NCI-H524 treated with DMSO at 0.1 percent for 48 hours (cell line): ENCODE results near the gene IDH2.

Experiments used
- DNase-seq: peaks from one replicate; lab custom pipeline; 2025; lab: John Stamatoyannopoulos, UW

The IDH2 gene

DNA sequence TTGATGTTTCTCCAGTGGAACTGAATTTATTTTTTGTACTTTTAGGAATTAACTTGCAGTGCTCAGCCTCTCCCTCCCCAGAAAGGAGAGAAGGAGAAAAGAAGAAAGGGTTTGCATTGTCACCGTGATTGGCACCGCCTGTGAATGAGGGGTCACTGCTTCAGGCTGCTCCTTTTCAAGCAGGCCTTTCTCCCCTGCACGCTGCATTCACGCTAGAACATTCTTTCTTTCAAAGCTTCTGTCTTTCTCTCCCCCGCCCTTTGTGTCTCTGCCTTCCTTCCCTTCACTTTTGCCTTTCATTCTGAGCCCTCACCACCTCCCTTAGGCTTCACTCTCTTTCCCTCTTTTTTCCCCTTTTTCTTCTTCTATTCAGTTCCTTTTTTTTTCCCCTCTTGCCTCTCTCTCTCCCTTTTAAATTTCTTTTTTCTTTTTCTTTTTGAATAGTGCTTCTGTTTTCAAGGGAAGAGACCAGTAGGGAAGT lies 58.7 kb downstream of the IDH2 start:
- DNase-seq = no peak

DNA sequence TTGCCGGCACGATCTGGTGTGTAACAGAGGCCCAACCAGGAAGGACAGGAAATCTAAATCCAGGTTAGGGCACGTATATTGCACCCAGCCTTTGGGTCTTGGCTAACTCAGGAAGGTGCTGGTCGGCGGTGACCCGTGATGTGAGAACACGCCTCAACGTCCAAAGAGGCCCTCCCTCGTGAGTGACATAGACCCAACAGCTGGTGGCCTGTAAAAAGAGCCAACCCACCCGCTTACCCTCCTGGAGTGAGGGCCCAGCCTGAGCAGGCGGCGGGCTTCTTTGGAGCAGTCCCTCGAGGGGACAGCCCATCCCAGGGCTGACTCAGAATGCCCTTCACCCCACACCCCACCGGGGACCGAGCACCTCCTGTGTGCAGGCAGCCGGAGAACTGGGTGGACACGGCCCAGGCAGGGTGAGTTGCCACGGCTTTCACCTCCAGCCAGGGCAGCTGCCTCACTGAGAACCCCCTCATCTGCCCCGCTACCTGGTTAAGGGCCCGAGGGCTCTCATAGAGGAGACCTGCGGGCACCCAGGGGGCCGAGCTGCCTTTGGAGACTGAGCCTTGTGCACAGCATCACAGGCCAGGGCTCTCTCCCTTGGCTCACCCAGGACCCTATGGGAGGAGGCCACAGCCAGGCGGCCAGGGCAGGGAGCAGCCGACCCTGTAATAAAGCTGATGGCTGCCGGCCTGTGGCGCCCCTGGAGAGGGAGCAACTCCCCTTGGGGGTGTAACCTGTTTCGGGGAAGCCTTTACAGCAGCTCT lies 59.3 kb downstream of the IDH2 start:
- DNase-seq = no peak

DNA sequence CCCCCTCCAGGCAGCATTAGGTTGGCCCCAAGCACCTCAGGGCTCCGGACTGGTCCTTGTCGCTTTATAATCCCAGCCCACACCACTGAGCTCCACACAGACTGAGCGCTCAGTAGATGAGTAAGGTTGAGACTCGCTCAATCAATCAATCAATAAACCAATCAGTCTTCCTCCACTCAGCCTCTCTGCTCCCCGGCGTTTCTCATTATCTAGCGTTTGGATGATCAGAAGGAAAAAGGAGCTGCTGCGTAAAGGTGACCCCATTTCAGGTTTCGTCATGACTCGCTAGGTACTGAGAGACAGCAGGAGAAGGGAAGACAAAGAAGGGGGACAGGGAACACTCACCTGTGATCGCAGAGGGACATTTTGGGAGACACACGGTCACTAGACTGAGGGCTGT lies 59.9 kb downstream of the IDH2 start:
- DNase-seq = no peak

DNA sequence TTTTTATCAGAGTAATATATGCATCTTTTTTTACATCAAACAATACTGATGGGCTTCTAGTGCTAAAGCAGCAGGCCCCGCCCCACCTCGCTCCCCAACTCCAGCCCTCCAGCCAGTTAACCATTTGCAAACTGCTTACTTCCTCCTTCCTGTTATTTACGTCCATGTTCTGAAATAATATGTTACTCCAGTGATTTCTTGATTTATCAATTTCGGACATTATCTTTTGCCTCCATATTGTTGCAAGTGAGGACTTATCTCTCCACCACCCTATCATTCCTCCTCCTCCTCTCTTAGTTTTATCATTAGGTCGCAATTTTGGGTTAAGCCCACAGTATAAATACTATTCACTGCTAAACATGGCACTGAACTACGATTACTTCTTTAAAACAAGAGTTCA lies 61.6 kb downstream of the IDH2 start:
- DNase-seq = no peak

DNA sequence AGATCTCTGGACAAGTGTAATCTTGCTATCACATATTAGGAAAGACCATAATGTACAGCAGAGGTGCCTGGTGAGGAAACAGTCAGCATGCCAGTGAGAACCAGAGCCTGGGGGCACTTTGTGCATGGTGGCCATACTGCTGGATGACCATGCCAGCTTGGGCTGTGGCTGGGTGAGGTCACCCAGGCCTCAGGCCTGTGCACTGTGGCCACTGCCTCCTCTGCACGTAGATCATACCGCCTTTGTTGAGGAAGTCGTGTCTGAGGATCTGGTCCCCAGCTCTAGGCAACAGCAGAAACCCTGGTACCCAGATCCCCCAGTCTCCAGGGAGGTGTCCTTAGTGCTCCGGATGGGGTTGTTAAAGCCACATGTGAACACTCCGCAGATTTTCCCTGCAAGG lies 62.3 kb downstream of the IDH2 start:
- no peak for DNase-seq

DNA sequence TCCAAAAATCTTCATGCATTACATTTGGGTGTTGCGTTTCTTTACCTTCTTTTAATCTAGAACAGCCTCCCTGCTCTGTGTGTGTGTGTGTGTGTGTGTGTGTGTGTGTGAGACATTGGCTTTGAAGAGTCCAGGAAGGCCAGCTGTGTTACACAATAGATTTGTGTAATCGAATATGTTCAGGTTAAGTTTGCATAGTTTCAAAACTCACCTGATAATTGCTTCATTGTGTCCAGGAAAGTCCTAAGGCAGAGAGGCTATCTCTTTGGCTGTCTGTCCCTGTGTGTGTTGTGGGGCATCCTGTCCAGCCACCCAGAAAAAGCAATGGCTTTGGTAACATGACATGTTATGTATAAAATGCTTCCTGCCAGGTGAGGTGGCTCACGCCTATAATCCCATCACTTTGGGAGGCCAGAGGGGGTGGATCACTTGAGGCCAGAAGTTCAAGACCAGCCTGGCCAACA lies 63.6 kb downstream of the IDH2 start:
- DNase-seq = no peak

DNA sequence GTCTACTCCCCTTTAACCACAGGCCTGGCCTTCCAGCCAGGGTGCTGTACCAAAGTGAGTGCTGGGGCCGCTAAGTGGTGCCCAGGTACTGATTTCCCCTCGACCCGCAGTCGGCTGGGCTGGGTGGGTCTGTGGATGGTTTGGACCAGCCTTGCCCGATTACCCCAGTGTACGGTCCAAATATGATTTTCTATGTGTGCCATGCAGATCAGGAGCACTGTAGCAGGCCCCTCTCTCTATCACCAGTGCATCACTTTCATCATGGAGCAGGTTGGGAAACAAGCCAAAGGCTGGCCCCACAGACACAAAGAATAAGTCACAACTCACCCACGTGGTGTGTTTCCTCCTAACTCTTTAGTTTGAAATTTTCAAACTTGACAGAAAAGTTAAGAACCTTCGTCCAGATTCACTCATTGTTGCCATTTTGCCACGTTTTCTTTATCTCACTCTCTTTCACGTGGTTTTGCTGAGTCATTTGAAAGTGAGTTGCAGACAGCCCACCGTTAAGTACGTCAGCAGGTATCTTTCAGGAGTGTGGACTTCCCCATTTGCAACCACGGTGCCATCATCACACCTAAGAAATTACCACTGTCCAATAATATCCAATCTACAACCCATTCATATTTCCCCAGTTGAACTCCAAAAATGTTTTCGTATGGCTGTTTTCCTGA lies 64.2 kb downstream of the IDH2 start:
- no peak for DNase-seq

DNA sequence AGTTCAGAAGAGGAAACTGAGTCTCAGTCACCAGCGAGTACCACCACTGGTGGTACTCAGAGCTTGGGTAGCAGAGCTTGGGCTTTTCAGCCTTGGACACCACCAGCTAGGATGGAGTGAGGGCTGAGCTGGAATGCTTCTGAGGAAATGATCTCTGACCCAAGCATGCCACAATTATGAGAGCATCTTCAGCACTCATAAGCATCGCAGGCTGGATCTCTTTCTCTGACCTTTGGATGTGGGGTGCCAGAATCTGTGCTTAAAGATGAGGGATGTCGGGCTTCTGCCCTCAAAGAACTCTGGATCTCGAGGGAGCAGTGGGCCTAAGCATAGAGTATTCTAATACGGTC lies 64.8 kb downstream of the IDH2 start:
- DNase-seq = no peak

DNA sequence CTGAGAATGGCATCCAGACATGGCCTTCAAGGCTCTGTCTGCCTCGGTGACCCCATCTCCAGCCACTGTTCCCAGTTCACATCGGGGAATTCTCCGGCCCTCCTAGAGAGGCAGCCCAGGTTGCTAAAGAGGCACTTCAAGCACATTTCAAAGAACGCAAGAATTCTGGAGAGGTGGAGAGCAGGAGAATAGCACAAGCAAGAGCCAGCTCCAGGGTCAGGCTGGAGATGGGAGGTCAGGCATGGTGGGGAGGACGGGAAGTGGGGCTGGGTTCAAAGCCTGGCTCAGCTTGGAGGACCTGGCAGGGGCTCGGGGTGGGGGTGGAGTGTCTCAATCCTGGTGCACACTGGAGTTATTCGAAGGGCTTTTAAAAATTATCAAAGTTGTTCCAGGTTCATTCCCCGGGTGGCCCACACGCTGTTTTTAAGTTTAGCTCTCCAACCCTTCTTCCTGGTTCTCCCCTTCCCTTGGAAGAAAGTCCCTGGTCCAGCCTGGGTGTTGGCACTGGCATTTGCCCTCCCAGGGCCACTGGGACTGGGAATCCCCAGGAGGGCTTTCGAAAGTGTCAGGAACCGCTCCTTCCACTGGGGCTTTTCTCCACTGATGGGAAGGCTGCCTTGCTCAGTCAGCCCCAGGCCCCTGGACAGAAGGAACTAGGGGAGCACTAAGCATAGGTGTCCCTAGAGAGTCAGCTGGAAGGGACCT lies 65.3 kb downstream of the IDH2 start:
- no peak for DNase-seq

DNA sequence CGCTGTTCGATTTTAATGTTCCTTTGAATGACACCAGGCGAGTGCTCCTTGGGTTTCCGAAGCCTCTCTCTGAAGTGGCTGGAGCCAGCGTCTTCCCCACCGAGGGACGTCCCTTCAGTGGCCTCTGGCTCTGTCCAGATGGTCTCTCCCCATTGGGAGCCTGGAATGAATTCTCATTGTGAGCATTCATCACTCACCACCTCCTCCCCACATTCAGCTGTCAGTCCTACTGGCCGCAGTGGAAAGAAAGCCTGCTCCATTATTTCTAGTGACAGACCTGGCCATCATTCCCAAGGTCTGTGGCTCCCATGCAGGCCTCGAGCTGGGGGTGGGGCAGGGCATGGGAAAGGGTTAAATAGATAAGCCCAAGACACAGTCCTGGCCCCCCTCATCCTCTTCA lies 65.9 kb downstream of the IDH2 start:
- no peak for DNase-seq

DNA sequence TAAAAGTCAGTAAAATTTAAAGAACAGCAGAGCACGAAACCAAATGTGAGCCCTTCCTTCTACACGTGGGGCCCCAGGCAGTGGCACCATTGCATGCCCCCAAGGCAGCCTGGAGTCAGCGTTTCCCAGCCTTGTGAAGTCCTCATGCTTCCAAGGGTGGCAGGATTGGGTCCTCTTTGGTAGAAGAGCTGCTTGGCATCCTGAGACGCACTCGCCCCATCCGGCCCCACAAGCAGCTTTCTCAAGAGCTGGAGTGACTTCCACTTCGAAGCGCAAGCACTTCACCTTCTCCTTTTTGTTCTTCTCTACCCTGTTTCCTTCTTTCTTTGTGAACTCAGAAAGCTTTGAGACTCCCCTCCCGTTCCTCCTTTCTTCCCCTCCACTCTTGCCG lies 66.4 kb downstream of the IDH2 start:
- no peak for DNase-seq

DNA sequence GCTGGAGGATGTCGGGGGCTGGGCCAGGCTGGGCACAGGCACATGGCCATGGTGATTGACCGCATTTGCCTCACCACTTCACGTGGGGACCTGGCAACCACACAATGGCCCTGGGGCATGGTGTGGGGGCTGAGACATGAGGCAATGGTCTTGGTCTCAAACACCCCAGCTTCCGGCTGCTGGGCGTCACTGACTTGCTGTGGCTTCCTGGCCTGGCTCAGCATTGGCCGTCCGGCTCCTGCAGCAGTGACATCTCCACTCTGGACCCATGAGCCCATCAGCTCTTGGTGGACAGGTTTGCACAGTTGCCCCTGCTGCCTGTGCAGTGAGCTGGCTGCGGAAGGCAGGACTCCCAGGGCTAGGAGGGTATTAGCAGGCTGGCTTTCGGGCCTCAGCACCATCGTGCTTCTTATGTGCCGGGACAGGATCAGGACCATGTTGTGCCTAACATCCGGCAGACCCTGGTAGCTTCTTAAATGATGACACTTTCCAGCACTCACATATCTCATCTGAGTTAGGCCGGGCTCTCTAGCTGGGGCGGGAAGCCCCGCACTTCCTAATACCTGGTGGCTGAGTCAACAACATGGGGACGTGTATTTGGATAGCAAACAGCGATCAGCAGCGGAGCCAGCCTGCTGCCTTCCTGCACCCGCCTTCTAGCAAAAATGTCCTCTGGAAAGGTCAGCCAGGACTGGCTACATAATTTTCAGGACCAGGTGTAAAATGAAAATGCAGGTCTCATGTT lies 67.0 kb downstream of the IDH2 start:
- DNase-seq = no peak

DNA sequence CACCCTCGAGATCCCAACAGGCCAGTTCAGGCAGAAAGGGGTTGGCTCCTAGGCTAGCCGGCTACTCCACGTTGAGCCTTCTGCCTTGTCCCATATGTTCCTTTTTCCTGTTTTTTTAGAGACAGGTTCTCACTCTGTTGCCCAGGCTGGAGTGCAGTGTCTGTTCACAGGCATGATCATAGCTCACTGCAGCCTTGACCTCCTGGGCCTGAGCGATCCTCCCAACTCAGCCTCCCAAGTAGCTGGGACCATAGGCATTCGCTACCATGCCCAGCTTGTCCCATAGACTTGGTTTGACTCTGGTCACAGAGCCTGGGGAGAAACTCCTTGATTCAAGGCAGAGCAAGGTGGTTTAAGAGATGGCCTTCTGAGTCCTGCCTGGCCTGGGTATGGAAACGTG lies 68.8 kb downstream of the IDH2 start:
- no peak for DNase-seq
